H1 (cell line): ENCODE data around the gene THADA. TPM values are rescaled to one million over a fixed set of nuclear protein-coding genes. Genes with fewer than 3 reads are reported as not detected.

Experiments
- BACH1 ChIP-seq: IDR thresholded peaks from 2 replicates; pipeline ENCODE4 v1.6.1; 2012; ENCODE audit warnings: low read length, improper control_type of control experiment
- CHD1 ChIP-seq: IDR thresholded peaks from 2 replicates; pipeline ENCODE4 v1.6.1; 2012; ENCODE audit warnings: low read depth, low read length, improper control_type of control experiment
- CHD7 ChIP-seq: fragments of 300-600 bp; sonication (generic); IDR thresholded peaks from 2 replicates; pipeline ENCODE4 v1.7.1; 2012; ENCODE audit warnings: low read length, moderate library complexity, mild to moderate bottlenecking, inconsistent platforms; ENCODE audit not compliant: insufficient replicate concordance
- CTBP2 ChIP-seq: IDR thresholded peaks from 2 replicates; pipeline ENCODE4 v1.7.0; 2011; ENCODE audit warnings: borderline replicate concordance, mild to moderate bottlenecking, moderate library complexity, mixed read lengths, low read length; ENCODE audit not compliant: insufficient read depth, insufficient read length
- JUND ChIP-seq: IDR thresholded peaks from 2 replicates; pipeline ENCODE4 v1.6.1; 2011; ENCODE audit warnings: mild to moderate bottlenecking, improper control_type of control experiment, low read length
- MAFK ChIP-seq: IDR thresholded peaks from 2 replicates; pipeline ENCODE4 v1.6.1; 2012; ENCODE audit warnings: low read depth, mild to moderate bottlenecking, improper control_type of control experiment, low read length
- RAD21 ChIP-seq, 2 experiments: IDR thresholded peaks in 1 of 2; conservative IDR thresholded peaks in 1 of 2; 2 replicates each; pipeline ENCODE4 v1.6.1; 2011; ENCODE audit warnings: low read depth in 2 of 2, low read length in 2 of 2, improper control_type of control experiment in 1 of 2, inconsistent platforms in 1 of 2, mild to moderate bottlenecking in 1 of 2, moderate library complexity in 1 of 2
- SP1 ChIP-seq: IDR thresholded peaks from 2 replicates; pipeline ENCODE4 v1.6.1; 2011; ENCODE audit warnings: low read depth, low read length
- TAF1 ChIP-seq: IDR thresholded peaks from 2 replicates; pipeline ENCODE4 v1.6.1; 2011; ENCODE audit warnings: mild to moderate bottlenecking, low read depth, low read length
- polyA plus RNA-seq, 7 experiments: library from polyadenylated mRNA; depleted of rRNA in 3 of 7; stranded (reverse) in 5 of 7; unstranded in 2 of 7; fragments of >200 nt in 5 of 7; fragments of 200-250 nt in 2 of 7; gene quantifications; 1 replicate in 5 of 7; 2 replicates in 1 of 7; 4 replicates in 1 of 7; pipeline versions ENCODE4 v1.2.1 to v1.2.3, GENCODE V29; 2011 to 2013; ENCODE audit warnings: missing spikeins in 2 of 7, mixed read lengths in 2 of 7
- total RNA-seq: library from RNA; stranded (reverse); fragmentation: NEBNext Ultra II Directional; extraction: Animal tissue kit (Norgen Biotek cat#: 25700); gene quantifications from 2 replicates; pipeline ENCODE4 v1.2.1, GENCODE V29; 2021

Gene THADA
- total and polyA plus RNA-seq, 2 of the 8 experiments (the other 6 are each of a cell fraction or from before 2014, with no cell fraction given) = 22.4 to 26.8 TPM

DNA sequence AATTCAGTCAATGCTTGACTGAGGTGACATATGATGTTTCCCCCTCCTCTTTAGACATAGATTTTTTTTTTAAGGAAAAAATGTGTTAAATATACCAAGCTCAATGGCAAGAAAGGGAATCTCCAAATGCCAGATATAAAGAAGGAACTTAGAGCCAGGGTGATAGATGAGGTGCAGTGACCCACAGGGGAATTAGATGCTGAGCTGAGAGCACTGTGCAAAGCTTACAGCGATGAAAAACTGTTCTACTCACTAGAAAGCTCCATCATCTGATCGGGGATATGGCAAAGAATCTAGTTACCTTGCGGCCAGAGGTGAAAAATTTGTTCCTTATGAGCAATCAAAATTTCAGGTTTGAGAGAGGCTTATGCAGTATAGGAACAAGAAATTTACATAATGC lies 218.5 kb downstream of the THADA start (continued):
- TF ChIP-seq CHD7 (no peak), TAF1 (no peak), MAFK (no peak), CTBP2 (no peak), SP1 (no peak), JUND (no peak), RAD21 (IDR thresholded peaks at IDR 0.05 in 1 of 2, conservative IDR thresholded peaks at IDR 0.05 in 1 of 2; ENCODE audit: low read depth in 2 of 2, low read length in 2 of 2) (no peak), BACH1 (no peak), CHD1 (no peak)
